GM19025 (cell line): ENCODE results near the gene TBC1D22B.

Experiments
- ATAC-seq: cut with Tn5 transposase; IDR thresholded peaks from one replicate; pipeline ENCODE4 v1.9.1; 2021; ENCODE audit warnings: mild to moderate bottlenecking, low read depth, moderate library complexity; ENCODE audit not compliant: unreplicated experiment

The TBC1D22B gene

GRCh38 chr6:37352384-37352783, 94.8 kb downstream of the TBC1D22B start:
- no peak for ATAC-seq

GRCh38 chr6:37353761-37354525, 96.4 kb downstream of the TBC1D22B start, which contains the start of gene RNF8:
RNF8 (plus strand) TSS chr6:37353983; CDS start chr6:37354165, 182 bp downstream.
- peak; percentile 90 for ATAC-seq

- ATAC-seq = no peak
These were observed 97.2 kb downstream of the TBC1D22B start for GRCh38 chr6:37354526-37355384.

- no peak for ATAC-seq
These were observed 99.7 kb downstream of the TBC1D22B start for GRCh38 chr6:37357288-37357687.

- ATAC-seq = no peak
These were observed 100.3 kb downstream of the TBC1D22B start for GRCh38 chr6:37357860-37358259.

- no peak for ATAC-seq
These were observed 101.5 kb downstream of the TBC1D22B start for GRCh38 chr6:37359039-37359438.

GRCh38 chr6:37362101-37362828, 104.7 kb downstream of the TBC1D22B start:
- no peak for ATAC-seq

GRCh38 chr6:37365791-37366190, 108.2 kb downstream of the TBC1D22B start:
- ATAC-seq = no peak

GRCh38 chr6:37366910-37367309, 109.3 kb downstream of the TBC1D22B start:
- no peak for ATAC-seq

- no peak for ATAC-seq
These were observed 111.4 kb downstream of the TBC1D22B start for GRCh38 chr6:37368961-37369320.

- ATAC-seq = no peak
These were observed 112.0 kb downstream of the TBC1D22B start for GRCh38 chr6:37369321-37370201.

GRCh38 chr6:37371154-37372083, 113.8 kb downstream of the TBC1D22B start:
- no peak for ATAC-seq

GRCh38 chr6:37372116-37372515, 114.5 kb downstream of the TBC1D22B start:
- no peak for ATAC-seq

GRCh38 chr6:37373822-37374471, 116.4 kb downstream of the TBC1D22B start:
- no peak for ATAC-seq

GRCh38 chr6:37375376-37375775, 117.8 kb downstream of the TBC1D22B start:
- no peak for ATAC-seq

- ATAC-seq = no peak
These were observed 118.6 kb downstream of the TBC1D22B start for GRCh38 chr6:37376078-37376743.

- ATAC-seq = no peak
These were observed 124.0 kb downstream of the TBC1D22B start for GRCh38 chr6:37381579-37381978.
